Liver (tissue), 9 donors: ENCODE data around the gene ZNF710. TPM values are rescaled to one million over a fixed set of nuclear protein-coding genes. Genes with fewer than 3 reads are reported as not detected.

Experiments used
- DNase-seq: peaks from one replicate; pipeline ENCODE4 v3.0.0-alpha.2; 2017; ENCODE audit warnings: low spot score
- H3K27ac ChIP-seq, 2 donors: one replicate each; pipeline ENCODE4 v1.7.0; 2013; ENCODE audit warnings: inconsistent platforms in 2 of 2, low read length in 2 of 2, control low read depth in 1 of 2, low read depth in 1 of 2, mild to moderate bottlenecking in 1 of 2
- H3K27me3 ChIP-seq, 4 donors: one replicate each; pipeline versions ENCODE4 v1.6.1 to v1.7.0; 2013; ENCODE audit warnings: low read length in 3 of 4, inconsistent platforms in 1 of 4, mild to moderate bottlenecking in 1 of 4, moderate library complexity in 1 of 4; ENCODE audit not compliant: control insufficient read depth in 4 of 4, insufficient read depth in 4 of 4
- H3K36me3 ChIP-seq, 4 donors: one replicate each; pipeline versions ENCODE4 v1.6.1 to v1.7.0; 2013; ENCODE audit warnings: low read length in 3 of 4, mild to moderate bottlenecking in 3 of 4, low read depth in 1 of 4, moderate library complexity in 1 of 4; ENCODE audit not compliant: control insufficient read depth in 4 of 4, insufficient read depth in 3 of 4
- H3K4me1 ChIP-seq, 4 donors: one replicate each; pipeline versions ENCODE4 v1.6.1 to v1.7.0; 2013; ENCODE audit warnings: low read length in 3 of 4, mild to moderate bottlenecking in 3 of 4, moderate library complexity in 1 of 4; ENCODE audit not compliant: control insufficient read depth in 4 of 4, insufficient read depth in 4 of 4
- H3K4me3 ChIP-seq, 3 donors: one replicate each; pipeline versions ENCODE4 v1.6.1 to v1.7.0; 2013; ENCODE audit warnings: low read length in 3 of 3, control low read depth in 1 of 3, low read depth in 1 of 3, mild to moderate bottlenecking in 1 of 3
- H3K9ac ChIP-seq, 2 donors: one replicate each; pipeline ENCODE4 v1.7.0; 2013; ENCODE audit warnings: low read length in 2 of 2, mild to moderate bottlenecking in 2 of 2, moderate library complexity in 2 of 2, control low read depth in 1 of 2, low read depth in 1 of 2
- H3K9me3 ChIP-seq, 4 donors: one replicate each; pipeline versions ENCODE4 v1.6.1 to v1.7.0; 2013; ENCODE audit warnings: low read length in 3 of 4; ENCODE audit not compliant: control insufficient read depth in 4 of 4
- ATF3 ChIP-seq: IDR thresholded peaks from 2 replicates; pipeline ENCODE4 v1.6.1; 2016; ENCODE audit warnings: antibody characterized with exemption
- CTCF ChIP-seq: fragments of 150-350 bp; IDR thresholded peaks from 2 replicates; pipeline ENCODE4 v1.5.1; 2017; ENCODE audit warnings: improper control_type of control experiment, low read depth, low read length; ENCODE audit not compliant: missing input control
- EGR1 ChIP-seq, 2 donors: IDR thresholded peaks; 2 replicates each; pipeline ENCODE4 v1.6.1; 2016 to 2018; ENCODE audit warnings: antibody characterized with exemption in 2 of 2, low read depth in 2 of 2
- FOXA1 ChIP-seq: IDR thresholded peaks from 2 replicates; pipeline ENCODE4 v1.6.1; 2016; ENCODE audit warnings: antibody characterized with exemption
- FOXA2 ChIP-seq: IDR thresholded peaks from 2 replicates; pipeline ENCODE4 v1.6.1; 2016; ENCODE audit warnings: antibody characterized with exemption
- GABPA ChIP-seq, 2 donors: IDR thresholded peaks in 1 of 2; conservative IDR thresholded peaks in 1 of 2; 2 replicates each; pipeline ENCODE4 v1.6.1; 2016; ENCODE audit warnings: antibody characterized with exemption in 2 of 2, mild to moderate bottlenecking in 1 of 2, moderate library complexity in 1 of 2
- HNF4A ChIP-seq, 2 donors: conservative IDR thresholded peaks; 2 replicates each; pipeline ENCODE4 v1.6.1; 2016; ENCODE audit warnings: antibody characterized with exemption in 2 of 2, mild to moderate bottlenecking in 2 of 2
- HNF4G ChIP-seq: IDR thresholded peaks from 2 replicates; pipeline ENCODE4 v1.6.1; 2016; ENCODE audit warnings: antibody characterized with exemption
- JUND ChIP-seq, 2 donors: IDR thresholded peaks; 2 replicates each; pipeline ENCODE4 v1.6.1; 2016; ENCODE audit warnings: antibody characterized with exemption in 2 of 2
- MAX ChIP-seq: IDR thresholded peaks from 2 replicates; pipeline ENCODE4 v1.6.1; 2016; ENCODE audit warnings: antibody characterized with exemption
- NR2F2 ChIP-seq: IDR thresholded peaks from 2 replicates; pipeline ENCODE4 v1.6.1; 2016; ENCODE audit warnings: antibody characterized with exemption
- RAD21 ChIP-seq, 2 donors: IDR thresholded peaks; 2 replicates each; pipeline ENCODE4 v1.6.1; 2016; ENCODE audit warnings: antibody characterized with exemption in 2 of 2, mild to moderate bottlenecking in 2 of 2
- REST ChIP-seq: IDR thresholded peaks from 2 replicates; pipeline ENCODE4 v1.6.1; 2016; ENCODE audit warnings: antibody characterized with exemption, mild to moderate bottlenecking
- RXRA ChIP-seq, 2 donors: IDR thresholded peaks; 2 replicates each; pipeline ENCODE4 v1.6.1; 2017 to 2018; ENCODE audit warnings: antibody characterized with exemption in 2 of 2, mild to moderate bottlenecking in 1 of 2
- SP1 ChIP-seq: IDR thresholded peaks from 2 replicates; pipeline ENCODE4 v1.6.1; 2018; ENCODE audit warnings: antibody characterized with exemption, mild to moderate bottlenecking
- TAF1 ChIP-seq: conservative IDR thresholded peaks from 2 replicates; pipeline ENCODE4 v1.6.1; 2016; ENCODE audit warnings: antibody characterized with exemption, mild to moderate bottlenecking
- YY1 ChIP-seq: IDR thresholded peaks from 2 replicates; pipeline ENCODE4 v1.6.1; 2016; ENCODE audit warnings: antibody characterized with exemption, mild to moderate bottlenecking
- ZBTB33 ChIP-seq: IDR thresholded peaks from 2 replicates; pipeline ENCODE4 v1.6.1; 2016; ENCODE audit warnings: antibody characterized with exemption
- WGBS: extraction: QIAGEN DNeasy Blood & Tissue Kit; methylation state at CpG from one replicate; pipeline ENCODE4 v1.1.7; 2013; 5-methylcytosine and 5-hydroxymethylcytosine counted together
- polyA plus RNA-seq, 2 donors: library from polyadenylated mRNA; stranded (reverse) in 1 of 2; unstranded in 1 of 2; fragments of 200-250 nt in 1 of 2; fragments of >200 nt in 1 of 2; fragmentation: Nextera tagmentation in 1 of 2; extraction: Ambion mirVana in 1 of 2; gene quantifications; one replicate each; pipeline versions ENCODE4 v1.2.1 to v1.2.3, GENCODE V29; 2013 to 2015
- total RNA-seq, 2 donors: library from RNA; depleted of rRNA; stranded (reverse); fragments of >200 nt; gene quantifications; one replicate each; pipeline ENCODE4 v1.2.3, GENCODE V29; 2014
- donor health status: healthy.
- donor health status: healthy.
- donor health status: healthy.
- donor health status: healthy.
- donor health status: healthy.

The ZNF710 gene
- total and polyA plus RNA-seq, 4 donors, result 1.9 to 15.3 (median 5.4) TPM

- 30% methylated on average over 10 of the region's 10 CpGs for WGBS
- Histone ChIP-seq H3K27ac (peak overlapping the region; percentile 48 to 61), H3K36me3 (no peaks in the 10 kb centered on the region), H3K9ac (peak overlapping the region in 1 of 2 donors; percentile 13), H3K27me3 (no peaks in the 10 kb centered on the region), H3K4me1 (peaks cover 5 to 13% (median 10%) of the 10 kb centered on the region in 4 donors), H3K4me3 (no peak overlapping the region), H3K9me3 (no peaks in the 10 kb centered on the region)
- TF ChIP-seq ATF3 (no peak), RXRA (IDR thresholded peaks at IDR 0.05) (peak; percentile 75 to 96), RAD21 (IDR thresholded peaks at IDR 0.05) (peak; percentile 33 to 39), JUND (IDR thresholded peaks at IDR 0.05) (peak in 1 of 2 donors; percentile 67), ZBTB33 (peak; percentile 69), NR2F2 (no peak), REST (no peak), HNF4G (no peak), GABPA (IDR thresholded peaks at IDR 0.05 in 1 of 2, conservative IDR thresholded peaks at IDR 0.05 in 1 of 2) (peak in 1 of 2 donors; percentile 14), TAF1 (no peak), FOXA1 (no peak), CTCF (no peak), HNF4A (conservative IDR thresholded peaks at IDR 0.05) (peak; percentile 59 to 78), EGR1 (IDR thresholded peaks at IDR 0.05; ENCODE audit: low read depth in 2 of 2) (peak in 1 of 2 donors; percentile 54), FOXA2 (peak; percentile 52), MAX (peak; percentile 76), SP1 (peak; percentile 75), YY1 (peak; percentile 13)
- no peak for DNase-seq
Measured at GRCh38 chr15:90126596-90127435, 125.7 kb downstream of the ZNF710 start.
